H1 (cell line): ENCODE measurements around the gene CMIP.

Source experiments
- ATF3 ChIP-seq: IDR thresholded peaks from 2 replicates; pipeline ENCODE4 v1.6.1; 2011; ENCODE audit warnings: low read depth, mild to moderate bottlenecking, low read length; ENCODE audit not compliant: insufficient read depth
- CTCF ChIP-seq, 3 experiments: IDR thresholded peaks; 1 replicate in 2 of 3; 2 replicates in 1 of 3; pipeline versions ENCODE4 v1.5.1 to v1.6.1; 2011; ENCODE audit warnings: low read length in 3 of 3, mild to moderate bottlenecking in 3 of 3, inconsistent platforms in 2 of 3, low read depth in 1 of 3, moderate library complexity in 1 of 3; ENCODE audit not compliant: insufficient read depth in 1 of 3; ENCODE audit errors: control extremely low read depth in 1 of 3
- JUN ChIP-seq: IDR thresholded peaks from 2 replicates; pipeline ENCODE4 v1.6.1; 2011; ENCODE audit warnings: low read depth, mild to moderate bottlenecking, improper control_type of control experiment, low read length

GRCh38 chr16:81664153-81664552 lies 219.5 kb downstream of the CMIP start:
- no peak for TF ChIP-seq JUN
- no peak for TF ChIP-seq ATF3
- TF ChIP-seq CTCF (IDR thresholded peaks at IDR 0.05; ENCODE audit: control extremely low read depth in 1 of 3, insufficient read depth in 1 of 3, low read depth in 1 of 3, low read length in 3 of 3): no peak
